ENCODE measurements around the gene PPP1R1B.

The PPP1R1B gene

DNA sequence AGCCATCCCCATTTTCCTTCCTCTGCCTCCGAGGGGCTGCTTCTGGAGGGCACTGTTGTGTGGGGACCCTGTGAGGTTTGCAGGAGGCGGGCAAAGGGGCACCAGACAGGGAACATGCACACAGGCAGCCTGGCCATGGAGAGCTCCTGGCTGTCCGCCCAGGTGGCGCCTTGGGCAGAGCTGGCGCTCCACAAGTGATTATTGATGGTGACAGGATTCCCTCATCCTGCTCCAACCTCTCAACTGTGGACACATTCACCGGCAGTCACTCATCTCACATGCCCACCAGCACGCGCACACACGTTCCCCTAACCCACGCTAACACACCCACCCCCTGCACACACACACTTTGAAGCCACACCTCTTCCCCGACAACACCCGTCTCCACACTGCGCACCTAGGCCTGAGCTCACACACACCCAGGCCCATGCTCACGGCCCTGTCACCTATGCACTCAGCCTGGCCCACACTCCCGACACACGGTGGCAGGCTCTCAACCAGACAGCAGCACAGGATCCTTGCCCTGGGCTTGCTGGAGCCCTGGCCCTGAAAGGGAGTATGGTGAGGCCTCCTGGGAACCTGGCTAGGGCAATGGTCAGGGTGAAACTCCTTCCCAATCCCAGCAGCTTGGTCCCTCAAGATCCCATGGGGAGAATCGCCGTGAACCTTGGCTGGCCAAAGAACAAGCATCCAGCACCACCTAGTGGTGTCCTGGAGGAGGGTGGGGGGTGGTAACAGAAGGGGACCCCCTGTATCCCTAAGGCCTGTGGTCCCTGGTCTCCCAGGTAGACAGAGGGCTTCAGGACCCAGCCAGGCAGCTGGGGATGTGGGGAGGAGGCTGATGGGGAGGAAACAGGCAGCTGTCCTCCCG lies 45.1 kb downstream of the PPP1R1B start:
- H2AK5ac ChIP-seq (ENCODE audit: low read length, severe bottlenecking) = peak overlapping the region; percentile 16
- no peak overlapping the region for H3K4ac ChIP-seq (ENCODE audit: low read depth in 1 of 2, low read length in 2 of 2)
- H3K4me1 ChIP-seq (ENCODE audit: control insufficient read depth, insufficient read depth, low read depth, low read length) = peaks cover 58% of the 10 kb centered on the region
- no peak overlapping the region for H2AFZ ChIP-seq (ENCODE audit: low read depth, low read length)
- peaks cover 13 to 62% of the 10 kb centered on the region in 2 experiments for H3K27me3 ChIP-seq (ENCODE audit: control insufficient read depth in 1 of 2, insufficient read depth in 1 of 2, low read length in 2 of 2)
- no peak overlapping the region for H3K18ac ChIP-seq (ENCODE audit: low read depth in 1 of 2, low read length in 2 of 2)
- no peak overlapping the region for H4K91ac ChIP-seq (ENCODE audit: low read length)
- H2BK15ac ChIP-seq (ENCODE audit: low read depth, poor library complexity, severe bottlenecking) = no peak overlapping the region
- no peaks in the 10 kb centered on the region for H3K9me3 ChIP-seq (ENCODE audit: control insufficient read depth, low read length)
- H3K79me1 ChIP-seq (replicated peaks; ENCODE audit: low read length, poor library complexity, severe bottlenecking) = no peaks in the 10 kb centered on the region
- H4K8ac ChIP-seq (ENCODE audit: low read length) = no peak overlapping the region
- no peak overlapping the region for H3K9ac ChIP-seq (ENCODE audit: low read length)
- H3K4me3 ChIP-seq (ENCODE audit: insufficient read depth in 1 of 2, low read depth in 1 of 2, low read length in 2 of 2) = no peak overlapping the region
- H3K27ac ChIP-seq (ENCODE audit: low read length, poor library complexity, severe bottlenecking) = no peak overlapping the region
- no peak overlapping the region for H3K4me2 ChIP-seq (ENCODE audit: low read length, poor library complexity, severe bottlenecking)
- peaks cover 3 to 8% of the 10 kb centered on the region in 2 experiments for H3K36me3 ChIP-seq (ENCODE audit: control insufficient read depth in 1 of 2, insufficient read depth in 2 of 2, low read depth in 1 of 2, low read length in 2 of 2)
- H2BK12ac ChIP-seq (ENCODE audit: low read length in 2 of 2) = no peak overlapping the region
- peak; percentile 53 for DNase-seq
- WGBS = 83% methylated on average over 18 of the region's 19 CpGs
- H3K14ac ChIP-seq (ENCODE audit: low read length in 2 of 2) = no peak overlapping the region
- H2BK5ac ChIP-seq (ENCODE audit: low read depth, low read length, poor library complexity, severe bottlenecking) = no peak overlapping the region
- H2BK120ac ChIP-seq (ENCODE audit: low read depth, low read length) = no peak overlapping the region
- H3K23ac ChIP-seq (ENCODE audit: low read length in 2 of 2) = no peak overlapping the region

DNA sequence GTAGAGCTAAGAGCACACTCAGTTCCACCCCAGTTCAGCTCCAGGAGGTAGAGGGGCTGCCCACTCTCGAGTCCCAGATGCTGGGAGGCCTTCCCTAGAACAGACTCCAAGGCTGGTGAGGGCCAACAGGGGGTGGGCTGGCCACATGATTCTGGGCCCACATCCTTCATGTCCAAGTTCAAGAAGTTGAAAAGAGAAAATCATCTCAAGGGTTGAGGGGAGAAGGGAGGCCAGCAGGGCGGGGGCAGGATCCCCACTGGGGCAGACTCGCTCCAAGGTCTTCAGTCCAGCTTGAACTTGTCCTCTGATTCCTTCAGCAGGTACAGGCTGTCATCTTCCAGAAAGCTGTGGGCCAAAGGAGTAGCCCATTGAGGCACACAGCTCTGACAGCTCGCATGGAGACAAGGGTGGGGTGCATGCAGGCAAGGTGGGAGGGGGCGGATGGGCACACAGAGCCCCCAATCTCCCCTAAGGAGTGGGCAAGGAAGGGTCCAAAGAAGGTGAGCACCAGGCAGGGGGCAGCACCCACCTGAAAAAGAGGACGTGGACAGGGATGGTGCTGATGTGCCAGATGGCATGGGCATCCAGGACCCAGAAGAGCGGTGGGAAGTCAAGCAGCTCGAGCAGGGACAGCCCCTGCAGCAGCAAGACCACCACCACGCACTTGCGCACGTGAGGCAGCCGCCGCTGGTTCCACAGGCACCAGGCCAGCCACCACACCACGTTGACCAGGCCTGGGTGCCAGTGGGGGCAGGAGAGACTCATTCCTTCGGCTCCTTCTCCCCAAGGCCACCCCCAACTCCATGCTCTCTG lies 46.0 kb downstream of the PPP1R1B start:
- Histone ChIP-seq H2AFZ (ENCODE audit: low read depth, low read length) (no peak overlapping the region), H3K79me1 (replicated peaks; ENCODE audit: low read length, poor library complexity, severe bottlenecking) (no peaks in the 10 kb centered on the region), H2BK15ac (ENCODE audit: low read depth, poor library complexity, severe bottlenecking) (no peak overlapping the region), H2BK5ac (ENCODE audit: low read depth, low read length, poor library complexity, severe bottlenecking) (no peak overlapping the region), H3K4me1 (ENCODE audit: control insufficient read depth, insufficient read depth, low read depth, low read length) (peaks cover 55% of the 10 kb centered on the region), H3K36me3 (ENCODE audit: control insufficient read depth in 1 of 2, insufficient read depth in 2 of 2, low read depth in 1 of 2, low read length in 2 of 2) (peaks cover 7 to 10% of the 10 kb centered on the region in 2 experiments), H3K27ac (ENCODE audit: low read length, poor library complexity, severe bottlenecking) (no peak overlapping the region), H4K8ac (ENCODE audit: low read length) (no peak overlapping the region), H3K18ac (ENCODE audit: low read depth in 1 of 2, low read length in 2 of 2) (no peak overlapping the region), H2BK120ac (ENCODE audit: low read depth, low read length) (no peak overlapping the region), H3K4me2 (ENCODE audit: low read length, poor library complexity, severe bottlenecking) (no peak overlapping the region), H3K14ac (ENCODE audit: low read length in 2 of 2) (no peak overlapping the region), H2AK5ac (ENCODE audit: low read length, severe bottlenecking) (peak overlapping the region; percentile 16), H3K4me3 (ENCODE audit: insufficient read depth in 1 of 2, low read depth in 1 of 2, low read length in 2 of 2) (no peak overlapping the region), H3K4ac (ENCODE audit: low read depth in 1 of 2, low read length in 2 of 2) (no peak overlapping the region), H3K23ac (ENCODE audit: low read length in 2 of 2) (no peak overlapping the region), H3K27me3 (ENCODE audit: control insufficient read depth in 1 of 2, insufficient read depth in 1 of 2, low read length in 2 of 2) (peaks cover 13 to 55% of the 10 kb centered on the region in 2 experiments), H2BK12ac (ENCODE audit: low read length in 2 of 2) (no peak overlapping the region), H4K91ac (ENCODE audit: low read length) (no peak overlapping the region), H3K9ac (ENCODE audit: low read length) (no peak overlapping the region), H3K9me3 (ENCODE audit: control insufficient read depth, low read length) (no peaks in the 10 kb centered on the region)
- no peak for DNase-seq
- 88% methylated on average over 15 of the region's 15 CpGs for WGBS

DNA sequence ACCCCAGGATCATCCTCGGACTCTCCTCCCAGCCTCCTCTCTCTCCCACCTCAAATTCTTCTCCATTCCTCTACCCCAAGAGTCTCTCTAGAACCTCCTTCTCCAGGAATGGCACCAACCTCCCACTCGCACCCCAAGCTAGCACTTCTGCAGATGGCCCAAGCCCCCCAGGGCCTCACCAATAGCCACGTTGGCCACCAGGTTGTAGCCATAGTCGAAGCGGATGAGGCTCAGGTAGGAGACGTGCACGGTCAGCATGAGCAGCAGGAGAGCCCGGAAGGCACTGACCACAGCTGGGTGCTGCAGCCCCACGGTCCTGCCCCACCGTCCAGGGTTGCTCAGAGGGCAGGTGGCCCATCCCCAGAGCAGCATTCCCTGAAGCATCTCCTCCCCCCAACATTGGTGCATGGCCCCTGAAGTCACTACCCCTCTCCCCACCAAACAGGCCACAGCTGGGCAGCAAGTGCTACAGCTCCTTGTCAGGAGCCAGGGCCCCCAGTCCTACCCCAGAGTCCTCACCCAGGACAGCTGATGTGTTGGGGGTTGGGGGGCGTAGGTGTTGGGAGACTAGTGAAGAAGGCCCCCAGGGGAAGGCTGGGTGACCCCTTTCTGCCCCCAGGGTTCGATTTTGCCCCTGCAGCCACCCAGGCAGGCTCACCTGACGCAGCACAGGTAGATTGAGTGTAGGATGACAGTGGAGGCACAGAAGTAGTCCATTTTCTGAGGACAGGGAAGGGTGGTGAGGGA lies 46.8 kb downstream of the PPP1R1B start:
- H3K4me1 ChIP-seq (ENCODE audit: control insufficient read depth, insufficient read depth, low read depth, low read length) = peaks cover 50% of the 10 kb centered on the region
- H3K36me3 ChIP-seq (ENCODE audit: control insufficient read depth in 1 of 2, insufficient read depth in 2 of 2, low read depth in 1 of 2, low read length in 2 of 2) = peaks cover 7 to 14% of the 10 kb centered on the region in 2 experiments
- H3K4ac ChIP-seq (ENCODE audit: low read depth in 1 of 2, low read length in 2 of 2) = no peak overlapping the region
- no peak overlapping the region for H3K4me2 ChIP-seq (ENCODE audit: low read length, poor library complexity, severe bottlenecking)
- no peak overlapping the region for H4K8ac ChIP-seq (ENCODE audit: low read length)
- H2AFZ ChIP-seq (ENCODE audit: low read depth, low read length) = no peak overlapping the region
- no peaks in the 10 kb centered on the region for H3K79me1 ChIP-seq (replicated peaks; ENCODE audit: low read length, poor library complexity, severe bottlenecking)
- H3K27ac ChIP-seq (ENCODE audit: low read length, poor library complexity, severe bottlenecking) = no peak overlapping the region
- H3K9me3 ChIP-seq (ENCODE audit: control insufficient read depth, low read length) = no peaks in the 10 kb centered on the region
- no peak overlapping the region for H2AK5ac ChIP-seq (ENCODE audit: low read length, severe bottlenecking)
- no peak for DNase-seq
- no peak overlapping the region for H2BK15ac ChIP-seq (ENCODE audit: low read depth, poor library complexity, severe bottlenecking)
- H3K23ac ChIP-seq (ENCODE audit: low read length in 2 of 2) = no peak overlapping the region
- H3K14ac ChIP-seq (ENCODE audit: low read length in 2 of 2) = no peak overlapping the region
- no peak overlapping the region for H3K9ac ChIP-seq (ENCODE audit: low read length)
- no peak overlapping the region for H2BK120ac ChIP-seq (ENCODE audit: low read depth, low read length)
- H2BK12ac ChIP-seq (ENCODE audit: low read length in 2 of 2) = no peak overlapping the region
- H2BK5ac ChIP-seq (ENCODE audit: low read depth, low read length, poor library complexity, severe bottlenecking) = no peak overlapping the region
- H3K4me3 ChIP-seq (ENCODE audit: insufficient read depth in 1 of 2, low read depth in 1 of 2, low read length in 2 of 2) = no peak overlapping the region
- H3K27me3 ChIP-seq (ENCODE audit: control insufficient read depth in 1 of 2, insufficient read depth in 1 of 2, low read length in 2 of 2) = peaks cover 13 to 50% of the 10 kb centered on the region in 2 experiments
- WGBS = 74% methylated on average over 13 of the region's 13 CpGs
- H3K18ac ChIP-seq (ENCODE audit: low read depth in 1 of 2, low read length in 2 of 2) = no peak overlapping the region
- no peak overlapping the region for H4K91ac ChIP-seq (ENCODE audit: low read length)
